ENCODE measurements around the gene SATL1.

- no peak for TF ChIP-seq EZH2 (optimal IDR thresholded peaks at IDR 0.05; ENCODE audit: low read depth, low read length)
- TF ChIP-seq CTCF (IDR thresholded peaks at IDR 0.05; ENCODE audit: low read length) = no peak
- TF ChIP-seq EZH2phosphoT487 (IDR thresholded peaks at IDR 0.05; ENCODE audit: low read length) = no peak
These were observed 40.1 kb downstream of the SATL1 start for GRCh38 chrX:85203461-85203970.
